K562 (cell line): ENCODE data around the gene AGFG1. TPM values are rescaled to one million over a fixed set of nuclear protein-coding genes. Genes with fewer than 3 reads are reported as not detected.

Experiments used
- ARID3A ChIP-seq: IDR thresholded peaks from 2 replicates; pipeline ENCODE4 v1.6.1; 2012; ENCODE audit warnings: low read depth, low read length, improper control_type of control experiment, borderline replicate concordance
- CHD2 ChIP-seq: IDR thresholded peaks from 2 replicates; pipeline ENCODE4 v1.6.1; 2011; ENCODE audit warnings: low read depth, low read length
- GABPB2 ChIP-seq: fragments of 250-450 bp; sonication (Bioruptor Pico); conservative IDR thresholded peaks from 2 replicates; pipeline ENCODE4 v1.5.1; 2021; ENCODE audit warnings: mild to moderate bottlenecking
- HDAC1 ChIP-seq, 2 experiments: fragments of 450-650 bp; IDR thresholded peaks; 2 replicates each; pipeline ENCODE4 v1.6.1; 2016 to 2017; ENCODE audit warnings: inconsistent platforms in 1 of 2, mild to moderate bottlenecking in 1 of 2, moderate library complexity in 1 of 2
- KDM4B ChIP-seq, 2 experiments: fragments of 450-650 bp in 1 of 2; sonication (generic) in 1 of 2; IDR thresholded peaks; 2 replicates each; pipeline ENCODE4 v1.6.1; 2016 to 2017; ENCODE audit warnings: borderline replicate concordance in 2 of 2, antibody characterized with exemption in 1 of 2, low read depth in 1 of 2, mild to moderate bottlenecking in 1 of 2
- KLF1 ChIP-seq: fragments of 450-650 bp; IDR thresholded peaks from 2 replicates; pipeline ENCODE4 v1.6.1; 2016; ENCODE audit warnings: missing genetic modification characterization, missing compliant biosample characterization
- NR0B1 ChIP-seq: fragments of 450-650 bp; IDR thresholded peaks from one replicate; pipeline ENCODE4 v1.6.1; 2018; ENCODE audit warnings: mild to moderate bottlenecking, moderate library complexity; ENCODE audit not compliant: partially characterized antibody
- PHF8 ChIP-seq: fragments of 200-600 bp; sonication (generic); IDR thresholded peaks from 2 replicates; pipeline ENCODE4 v1.6.1; 2012; ENCODE audit warnings: mixed run types, mild to moderate bottlenecking, inconsistent platforms, low read length, moderate library complexity, borderline replicate concordance
- PTTG1 ChIP-seq: fragments of 450-650 bp; IDR thresholded peaks from 2 replicates; pipeline ENCODE4 v1.6.1; 2016; ENCODE audit warnings: low read depth, mild to moderate bottlenecking, missing genetic modification characterization, missing compliant biosample characterization
- SOX6 ChIP-seq: fragments of 450-650 bp; IDR thresholded peaks from 2 replicates; pipeline ENCODE4 v1.6.1; 2014; ENCODE audit warnings: mild to moderate bottlenecking
- SRSF7 ChIP-seq: fragments of 200-400 bp; formaldehyde crosslinking; optimal IDR thresholded peaks from 2 replicates; pipeline ENCODE3; 2017; ENCODE audit warnings: mild to moderate bottlenecking, low read depth, low read length
- SUPT5H ChIP-seq: fragments of 450-650 bp; IDR thresholded peaks from 2 replicates; pipeline ENCODE4 v1.6.1; 2016
- XRCC3 ChIP-seq: fragments of 450-650 bp; IDR thresholded peaks from 2 replicates; pipeline ENCODE4 v1.6.1; 2017; ENCODE audit warnings: mild to moderate bottlenecking, moderate library complexity
- ZBTB11 ChIP-seq, 3 experiments: fragments of 200-800 bp in 1 of 3; fragments of 250-450 bp in 1 of 3; fragments of 450-650 bp in 1 of 3; sonication (Bioruptor Pico) in 1 of 3; sonication (Bioruptor generic) in 1 of 3; formaldehyde crosslinking in 1 of 3; IDR thresholded peaks; 2 replicates each; pipeline versions ENCODE4 v1.6.1 to v1.8.0; 2016 to 2022; ENCODE audit warnings: mild to moderate bottlenecking in 2 of 3, missing genetic modification characterization in 2 of 3, missing compliant biosample characterization in 1 of 3, moderate library complexity in 1 of 3
- ZFP36 ChIP-seq: fragments of 150-350 bp; IDR thresholded peaks from 2 replicates; pipeline ENCODE4 v1.6.1; 2018; ENCODE audit warnings: low read length, low read depth; ENCODE audit not compliant: partially characterized antibody
- ZNF311 ChIP-seq: fragments of 250-450 bp; sonication (Bioruptor Pico); IDR thresholded peaks from 2 replicates; pipeline ENCODE4 v1.4.0; 2020; ENCODE audit warnings: mild to moderate bottlenecking, moderate library complexity
- ZNF444 ChIP-seq: fragments of 250-450 bp; sonication (Bioruptor Pico); IDR thresholded peaks from 2 replicates; pipeline ENCODE4 v1.4.0; 2020; ENCODE audit warnings: mild to moderate bottlenecking, moderate library complexity
- ZNF445 ChIP-seq: fragments of 250-450 bp; sonication (Bioruptor Pico); IDR thresholded peaks from 2 replicates; pipeline ENCODE4 v1.4.0; 2020; ENCODE audit warnings: low read depth, mild to moderate bottlenecking, moderate library complexity
- ZNF584 ChIP-seq: fragments of 200-800 bp; sonication (Bioruptor generic); IDR thresholded peaks from 2 replicates; pipeline ENCODE4 v1.6.1; 2016; ENCODE audit warnings: low read depth, mild to moderate bottlenecking, missing genetic modification characterization, missing compliant biosample characterization
- polyA plus RNA-seq, 8 experiments: library from polyadenylated mRNA; depleted of rRNA in 4 of 8; stranded (reverse) in 5 of 8; unstranded in 3 of 8; fragments of >200 nt; fragmentation: Nextera tagmentation in 2 of 8; fragmentation: Illumina TruSeq in 1 of 8; extraction: Ambion mirVana in 2 of 8; extraction: Trizol in 1 of 8; gene quantifications; 2 replicates each; pipeline versions ENCODE4 v1.2.1 to v1.2.3, GENCODE V29; 2011 to 2014; ENCODE audit warnings: inconsistent platforms in 1 of 8, missing spikeins in 1 of 8
- total RNA-seq, 7 experiments: library from RNA; depleted of rRNA in 6 of 7; stranded (reverse); fragments of >200 nt in 6 of 7; fragmentation: Illumina TruSeq in 2 of 7; extraction: Trizol in 2 of 7; gene quantifications; 2 replicates each; pipeline versions ENCODE4 v1.2.1 to v1.2.3, GENCODE V29; 2011 to 2021; ENCODE audit warnings: low replicate concordance in 1 of 7
- TF ChIP-seq, protein P1 (sequence below): fragments of 250-450 bp; sonication (Bioruptor Pico); IDR thresholded peaks from 2 replicates; pipeline ENCODE4 v1.5.0; 2021

The AGFG1 gene
- total and polyA plus RNA-seq, 9 of the 15 experiments (the other 6 are each of a cell fraction or from before 2014, with no cell fraction given), result 11.2 to 97.5 (median 36.0) TPM

DNA sequence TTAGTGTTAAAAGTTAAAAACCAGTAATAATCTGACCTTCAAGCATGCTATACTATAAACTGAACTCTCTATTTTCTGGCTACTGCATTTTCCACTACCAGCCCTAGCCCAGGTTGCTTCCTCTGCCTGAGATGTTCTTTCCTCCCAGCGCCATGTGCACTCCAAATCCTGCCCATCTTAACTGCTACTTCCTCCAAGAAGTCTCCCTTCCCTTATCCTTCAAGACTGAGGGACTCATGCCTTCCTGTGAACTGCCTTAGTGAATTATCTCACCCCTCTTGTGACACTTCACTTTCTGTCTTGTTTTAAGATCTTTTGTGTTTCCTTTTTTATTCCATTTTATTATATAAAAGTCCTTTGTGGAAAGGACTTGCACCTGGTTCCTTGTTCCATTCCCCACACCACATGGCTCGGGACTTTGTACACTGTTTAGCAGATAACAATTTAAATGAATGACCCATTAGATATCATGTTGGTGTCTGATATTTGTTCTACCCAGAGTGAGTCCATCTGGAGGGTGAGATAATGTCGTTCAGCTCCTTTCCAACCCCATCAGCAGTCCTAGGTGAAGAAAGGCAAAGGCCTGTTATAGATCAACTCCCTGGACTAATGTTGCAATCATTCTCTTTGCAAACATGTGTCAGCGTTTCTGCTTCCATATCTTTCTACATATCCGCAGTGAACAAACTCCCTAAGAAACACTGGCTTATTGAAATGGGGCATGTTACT is 20.9 kb upstream of the AGFG1 start (continued):
- TF ChIP-seq ARID3A (peak; percentile 93), PTTG1 (tag) (no peak), ZFP36 (peak; percentile 79), SRSF7 (no peak), NR0B1 (no peak), ZNF444 (no peak), ZNF445 (CRISPR knock-in tag) (no peak), PHF8 (no peak), ZBTB11 (CRISPR knock-in tag; IDR thresholded peaks at IDR 0.05) (peak in 1 of 3 experiments; percentile 74; a peak in 2 of 6 replicates), ZNF584 (CRISPR knock-in tag) (peak; percentile 92), HDAC1 (IDR thresholded peaks at IDR 0.05) (peak in 1 of 2 experiments; percentile 87; a peak in 2 of 4 replicates), KDM4B (IDR thresholded peaks at IDR 0.05; ENCODE audit: borderline replicate concordance in 2 of 2, low read depth in 1 of 2) (no peak), SUPT5H (no peak), ZNF311 (CRISPR knock-in tag) (0 out of 2 replicates have a peak, but pooled peaks have one; percentile 49), CHD2 (0 out of 2 replicates have a peak, but pooled peaks have one; percentile 10), KLF1 (tag) (no peak), XRCC3 (no peak), SOX6 (peak; percentile 97), GABPB2 (CRISPR knock-in tag) (no peak)
- TF ChIP-seq, protein P1, sequence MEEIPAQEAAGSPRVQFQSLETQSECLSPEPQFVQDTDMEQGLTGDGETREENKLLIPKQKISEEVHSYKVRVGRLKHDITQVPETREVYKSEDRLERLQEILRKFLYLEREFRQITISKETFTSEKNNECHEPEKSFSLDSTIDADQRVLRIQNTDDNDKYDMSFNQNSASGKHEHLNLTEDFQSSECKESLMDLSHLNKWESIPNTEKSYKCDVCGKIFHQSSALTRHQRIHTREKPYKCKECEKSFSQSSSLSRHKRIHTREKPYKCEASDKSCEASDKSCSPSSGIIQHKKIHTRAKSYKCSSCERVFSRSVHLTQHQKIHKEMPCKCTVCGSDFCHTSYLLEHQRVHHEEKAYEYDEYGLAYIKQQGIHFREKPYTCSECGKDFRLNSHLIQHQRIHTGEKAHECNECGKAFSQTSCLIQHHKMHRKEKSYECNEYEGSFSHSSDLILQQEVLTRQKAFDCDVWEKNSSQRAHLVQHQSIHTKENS (CRISPR knock-in tag), result no peak
